IPS-20b (cell line): Measurements from ENCODE around the gene NPEPL1.

Experiments used
- H3K27ac ChIP-seq: one replicate; pipeline ENCODE4 v1.5.1; 2013; ENCODE audit warnings: low read length
- H3K27me3 ChIP-seq: 2 replicates; pipeline ENCODE4 v1.6.1; 2013; ENCODE audit warnings: mild to moderate bottlenecking, low read length, inconsistent platforms; ENCODE audit not compliant: insufficient read depth
- H3K36me3 ChIP-seq: 2 replicates; pipeline ENCODE4 v1.6.1; 2013; ENCODE audit warnings: low read depth, mild to moderate bottlenecking, inconsistent platforms, low read length, moderate library complexity; ENCODE audit not compliant: insufficient read depth
- H3K4me1 ChIP-seq: 2 replicates; pipeline ENCODE4 v1.6.1; 2013; ENCODE audit warnings: mild to moderate bottlenecking, control low read depth, inconsistent platforms, low read length, moderate library complexity; ENCODE audit not compliant: insufficient read depth
- H3K4me3 ChIP-seq: 2 replicates; pipeline ENCODE4 v1.5.1; 2013; ENCODE audit warnings: mild to moderate bottlenecking, low read length, inconsistent platforms
- H3K9ac ChIP-seq: 2 replicates; pipeline ENCODE4 v1.6.1; 2013; ENCODE audit warnings: low read depth, mild to moderate bottlenecking, inconsistent platforms, low read length, moderate library complexity
- H3K9me3 ChIP-seq: 2 replicates; pipeline ENCODE4 v1.6.1; 2013; ENCODE audit warnings: mild to moderate bottlenecking, low read depth, low read length, inconsistent platforms; ENCODE audit not compliant: insufficient read depth

The NPEPL1 gene

GRCh38 chr20:58712806-58713731, 20.5 kb downstream of the NPEPL1 start:
- H3K36me3 ChIP-seq = no peaks in the 10 kb centered on the region; the same call in 1 of the 2 replicates
- no peak overlapping the region for H3K4me3 ChIP-seq
- H3K27me3 ChIP-seq = no peaks in the 10 kb centered on the region
- H3K9me3 ChIP-seq = no peaks in the 10 kb centered on the region
- H3K27ac ChIP-seq = no peak overlapping the region
- H3K9ac ChIP-seq = no peak overlapping the region
- no peaks in the 10 kb centered on the region for H3K4me1 ChIP-seq

GRCh38 chr20:58713801-58714339, 21.3 kb downstream of the NPEPL1 start:
- Histone ChIP-seq H3K9ac (no peak overlapping the region), H3K36me3 (no peaks in the 10 kb centered on the region; the same call in 1 of the 2 replicates), H3K4me3 (no peak overlapping the region), H3K4me1 (no peaks in the 10 kb centered on the region), H3K9me3 (no peaks in the 10 kb centered on the region), H3K27me3 (no peaks in the 10 kb centered on the region), H3K27ac (no peak overlapping the region)

GRCh38 chr20:58714340-58714922, 21.8 kb downstream of the NPEPL1 start:
- Histone ChIP-seq H3K4me1 (no peaks in the 10 kb centered on the region), H3K9me3 (no peaks in the 10 kb centered on the region), H3K4me3 (no peak overlapping the region), H3K36me3 (no peaks in the 10 kb centered on the region), H3K27me3 (no peaks in the 10 kb centered on the region), H3K27ac (no peak overlapping the region), H3K9ac (no peak overlapping the region)

- no peaks in the 10 kb centered on the region for H3K9me3 ChIP-seq
- H3K4me1 ChIP-seq = no peaks in the 10 kb centered on the region
- no peak overlapping the region for H3K9ac ChIP-seq
- no peak overlapping the region for H3K27ac ChIP-seq
- H3K4me3 ChIP-seq = no peak overlapping the region
- no peaks in the 10 kb centered on the region for H3K27me3 ChIP-seq
- no peaks in the 10 kb centered on the region for H3K36me3 ChIP-seq
Measured at GRCh38 chr20:58714923-58715351, 22.3 kb downstream of the NPEPL1 start.

- H3K9me3 ChIP-seq = no peaks in the 10 kb centered on the region
Measured at GRCh38 chr20:58715391-58715800, 22.8 kb downstream of the NPEPL1 start.

GRCh38 chr20:58715801-58716475, 23.3 kb downstream of the NPEPL1 start:
- no peaks in the 10 kb centered on the region for H3K27me3 ChIP-seq
- no peak overlapping the region for H3K9ac ChIP-seq
- no peak overlapping the region for H3K4me3 ChIP-seq
- H3K27ac ChIP-seq = no peak overlapping the region
- no peaks in the 10 kb centered on the region for H3K4me1 ChIP-seq
- H3K9me3 ChIP-seq = no peaks in the 10 kb centered on the region
- no peaks in the 10 kb centered on the region for H3K36me3 ChIP-seq

More at GRCh38 chr20:58715391-58715800, 22.8 kb downstream of the NPEPL1 start:
- Histone ChIP-seq H3K9ac (no peak overlapping the region), H3K27ac (no peak overlapping the region), H3K4me3 (no peak overlapping the region), H3K27me3 (no peaks in the 10 kb centered on the region), H3K36me3 (no peaks in the 10 kb centered on the region), H3K4me1 (no peaks in the 10 kb centered on the region)

GRCh38 chr20:58716476-58717277, 24.1 kb downstream of the NPEPL1 start:
- H3K9ac ChIP-seq = no peak overlapping the region
- no peaks in the 10 kb centered on the region for H3K4me1 ChIP-seq
- no peaks in the 10 kb centered on the region for H3K9me3 ChIP-seq
- H3K27me3 ChIP-seq = no peaks in the 10 kb centered on the region
- H3K36me3 ChIP-seq = no peaks in the 10 kb centered on the region
- H3K4me3 ChIP-seq = no peak overlapping the region
- H3K27ac ChIP-seq = no peak overlapping the region

- H3K4me3 ChIP-seq = no peak overlapping the region
- H3K27me3 ChIP-seq = no peaks in the 10 kb centered on the region; the same call in 1 of the 2 replicates
- no peaks in the 10 kb centered on the region for H3K4me1 ChIP-seq
- H3K9ac ChIP-seq = no peak overlapping the region
- no peaks in the 10 kb centered on the region for H3K36me3 ChIP-seq
- H3K27ac ChIP-seq = no peak overlapping the region
- H3K9me3 ChIP-seq = no peaks in the 10 kb centered on the region
Measured at GRCh38 chr20:58717278-58718091, 24.9 kb downstream of the NPEPL1 start.

GRCh38 chr20:58718121-58718563, 25.5 kb downstream of the NPEPL1 start:
- H3K4me1 ChIP-seq = no peaks in the 10 kb centered on the region
- no peak overlapping the region for H3K9ac ChIP-seq
- H3K9me3 ChIP-seq = no peaks in the 10 kb centered on the region
- H3K27me3 ChIP-seq = no peaks in the 10 kb centered on the region; the same call in 1 of the 2 replicates
- no peaks in the 10 kb centered on the region for H3K36me3 ChIP-seq
- H3K4me3 ChIP-seq = no peak overlapping the region
- no peak overlapping the region for H3K27ac ChIP-seq

- H3K9me3 ChIP-seq = no peaks in the 10 kb centered on the region
- H3K9ac ChIP-seq = no peak overlapping the region
- H3K36me3 ChIP-seq = no peaks in the 10 kb centered on the region
- no peaks in the 10 kb centered on the region for H3K4me1 ChIP-seq
- H3K27ac ChIP-seq = no peak overlapping the region
- H3K4me3 ChIP-seq = no peak overlapping the region
- no peaks in the 10 kb centered on the region; the same call in 1 of the 2 replicates for H3K27me3 ChIP-seq
Measured at GRCh38 chr20:58718729-58719128, 26.1 kb downstream of the NPEPL1 start.
